ENCODE results near the gene NACC2. TPM values are rescaled to one million over a fixed set of nuclear protein-coding genes. Genes with fewer than 3 reads are reported as not detected.

Gene NACC2
- total and polyA plus RNA-seq, 7 donors = 8.5 to 33.5 (median 18.4) TPM

GRCh38 chr9:136016572-136017288 lies 78.4 kb downstream of the NACC2 start:
- Histone ChIP-seq H3K4me1 (peaks cover 15% of the 10 kb centered on the region), H3K27me3 (ENCODE audit: insufficient read depth in 3 of 3, low read length in 2 of 3) (no peaks in the 10 kb centered on the region), H3K4me3 (no peak overlapping the region), H3K36me3 (ENCODE audit: insufficient read depth in 1 of 2, low read depth in 1 of 2) (peaks cover 0 to 23% of the 10 kb centered on the region in 2 donors), H3K27ac (no peak overlapping the region), H3K9me3 (no peaks in the 10 kb centered on the region)
- TF ChIP-seq, protein P1, sequence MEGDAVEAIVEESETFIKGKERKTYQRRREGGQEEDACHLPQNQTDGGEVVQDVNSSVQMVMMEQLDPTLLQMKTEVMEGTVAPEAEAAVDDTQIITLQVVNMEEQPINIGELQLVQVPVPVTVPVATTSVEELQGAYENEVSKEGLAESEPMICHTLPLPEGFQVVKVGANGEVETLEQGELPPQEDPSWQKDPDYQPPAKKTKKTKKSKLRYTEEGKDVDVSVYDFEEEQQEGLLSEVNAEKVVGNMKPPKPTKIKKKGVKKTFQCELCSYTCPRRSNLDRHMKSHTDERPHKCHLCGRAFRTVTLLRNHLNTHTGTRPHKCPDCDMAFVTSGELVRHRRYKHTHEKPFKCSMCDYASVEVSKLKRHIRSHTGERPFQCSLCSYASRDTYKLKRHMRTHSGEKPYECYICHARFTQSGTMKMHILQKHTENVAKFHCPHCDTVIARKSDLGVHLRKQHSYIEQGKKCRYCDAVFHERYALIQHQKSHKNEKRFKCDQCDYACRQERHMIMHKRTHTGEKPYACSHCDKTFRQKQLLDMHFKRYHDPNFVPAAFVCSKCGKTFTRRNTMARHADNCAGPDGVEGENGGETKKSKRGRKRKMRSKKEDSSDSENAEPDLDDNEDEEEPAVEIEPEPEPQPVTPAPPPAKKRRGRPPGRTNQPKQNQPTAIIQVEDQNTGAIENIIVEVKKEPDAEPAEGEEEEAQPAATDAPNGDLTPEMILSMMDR (IDR thresholded peaks at IDR 0.05) = no peak
- 92 to 95% (median 93%) methylated on average over 21 to 23 of the region's 23 CpGs for WGBS, 3 donors
- DNase-seq = peak; percentile 12 to 57
- intact Hi-C loops (cut with DNase I) = no loop called here
- peak in 1 of 4 donors; percentile 14 for ATAC-seq

- Histone ChIP-seq H3K4me1 (peaks cover 10% of the 10 kb centered on the region), H3K27ac (no peak overlapping the region), H3K27me3 (ENCODE audit: insufficient read depth in 3 of 3, low read length in 2 of 3) (no peaks in the 10 kb centered on the region), H3K4me3 (no peak overlapping the region), H3K9me3 (no peaks in the 10 kb centered on the region), H3K36me3 (ENCODE audit: insufficient read depth in 1 of 2, low read depth in 1 of 2) (peaks cover 0 to 32% of the 10 kb centered on the region in 2 donors)
- intact Hi-C loops (cut with DNase I) = no loop called here
- DNase-seq (peak; percentile 9 to 30), ATAC-seq (no peak)
- TF ChIP-seq, protein P1 (IDR thresholded peaks at IDR 0.05) = no peak
- 85 to 89% (median 88%) methylated on average over 27 to 28 of the region's 28 CpGs for WGBS, 3 donors
Measured at GRCh38 chr9:136015656-136016571, 79.2 kb downstream of the NACC2 start.

DNA sequence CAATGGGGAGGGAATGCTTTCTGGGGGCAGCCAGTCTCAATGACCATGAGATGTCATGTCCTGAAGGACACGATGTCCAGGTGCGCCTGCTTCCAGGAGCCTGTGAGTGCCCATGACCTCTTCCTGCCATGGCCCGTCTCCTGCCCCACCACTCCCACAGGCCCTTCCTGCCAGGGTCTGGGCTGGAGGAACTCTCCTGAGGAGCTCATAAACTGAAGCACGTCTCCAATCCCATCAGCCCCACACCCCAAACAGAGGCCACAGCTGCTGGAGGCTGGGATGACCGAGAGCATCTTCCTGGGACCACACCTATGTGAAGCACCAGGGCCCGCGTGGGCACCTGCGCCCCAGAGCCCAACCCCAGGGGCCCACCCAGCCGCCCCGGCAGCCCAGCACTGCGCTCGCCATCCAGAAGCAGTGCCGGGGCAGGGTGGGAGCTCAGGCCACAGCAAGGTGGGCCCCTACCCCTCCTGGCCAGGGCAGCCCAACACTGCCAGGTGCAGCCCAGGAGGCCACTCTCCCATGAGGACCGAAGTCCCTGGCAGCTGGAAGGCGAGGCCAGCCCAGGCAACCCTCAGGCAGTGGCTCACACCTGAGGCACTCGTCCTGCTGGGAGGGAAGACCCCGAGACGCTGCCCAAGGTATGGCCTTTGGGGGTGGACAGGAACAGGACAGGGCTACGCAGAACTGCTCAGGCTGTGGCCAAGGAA lies 80.0 kb downstream of the NACC2 start:
- intact Hi-C loops (cut with DNase I) = no loop called here
- Histone ChIP-seq H3K27ac (no peak overlapping the region), H3K36me3 (ENCODE audit: insufficient read depth in 1 of 2, low read depth in 1 of 2) (peaks cover 0 to 40% of the 10 kb centered on the region in 2 donors), H3K4me3 (no peak overlapping the region), H3K27me3 (ENCODE audit: insufficient read depth in 3 of 3, low read length in 2 of 3) (no peaks in the 10 kb centered on the region), H3K9me3 (no peaks in the 10 kb centered on the region), H3K4me1 (peaks cover 10% of the 10 kb centered on the region)
- WGBS, 3 donors = 82 to 87% (median 85%) methylated on average over 19 of the region's 19 CpGs
- DNase-seq = peak; percentile 7 to 39
- ATAC-seq = no peak
- TF ChIP-seq, protein P1 (IDR thresholded peaks at IDR 0.05) = no peak

- intact Hi-C loops (cut with DNase I) = no loop called here
- peaks cover 10% of the 10 kb centered on the region for H3K4me1 ChIP-seq
- peak; percentile 7 to 36 for DNase-seq
- H3K27ac ChIP-seq = no peak overlapping the region
- no peaks in the 10 kb centered on the region for H3K27me3 ChIP-seq (ENCODE audit: insufficient read depth in 3 of 3, low read length in 2 of 3)
- no peak for ATAC-seq
- no peaks in the 10 kb centered on the region for H3K9me3 ChIP-seq
- H3K4me3 ChIP-seq = no peak overlapping the region
- TF ChIP-seq, protein P1 (IDR thresholded peaks at IDR 0.05) = no peak
- H3K36me3 ChIP-seq (ENCODE audit: insufficient read depth in 1 of 2, low read depth in 1 of 2) = peaks cover 0 to 46% of the 10 kb centered on the region in 2 donors
- WGBS, 3 donors = 88 to 94% (median 91%) methylated on average over 16 to 18 of the region's 18 CpGs
Measured at GRCh38 chr9:136014147-136014923, 80.8 kb downstream of the NACC2 start.
